H1 (cell line): ENCODE measurements around the gene ZCCHC9. TPM values are rescaled to one million over a fixed set of nuclear protein-coding genes. Genes with fewer than 3 reads are reported as not detected.

Source experiments
- ATF2 ChIP-seq: IDR thresholded peaks from 2 replicates; pipeline ENCODE4 v1.6.1; 2012; ENCODE audit warnings: low read length, inconsistent platforms
- CHD7 ChIP-seq: fragments of 300-600 bp; sonication (generic); IDR thresholded peaks from 2 replicates; pipeline ENCODE4 v1.7.1; 2012; ENCODE audit warnings: low read length, moderate library complexity, mild to moderate bottlenecking, inconsistent platforms; ENCODE audit not compliant: insufficient replicate concordance
- CREB1 ChIP-seq: IDR thresholded peaks from 2 replicates; pipeline ENCODE4 v1.6.1; 2012; ENCODE audit warnings: inconsistent platforms
- EGR1 ChIP-seq: IDR thresholded peaks from 2 replicates; pipeline ENCODE4 v1.6.1; 2011; ENCODE audit warnings: low read depth, low read length, borderline replicate concordance
- NANOG ChIP-seq: IDR thresholded peaks from 2 replicates; pipeline ENCODE4 v1.6.1; 2011; ENCODE audit warnings: low read length, low read depth, mild to moderate bottlenecking, inconsistent platforms; ENCODE audit not compliant: insufficient read depth, poor library complexity, severe bottlenecking
- POU5F1 ChIP-seq: IDR thresholded peaks from 2 replicates; pipeline ENCODE4 v1.6.1; 2011; ENCODE audit warnings: low read depth, mild to moderate bottlenecking, low read length, moderate library complexity
- RBBP5 ChIP-seq: IDR thresholded peaks from 2 replicates; pipeline ENCODE4 v1.7.1; 2012; ENCODE audit warnings: low read depth, mild to moderate bottlenecking, inconsistent platforms, low read length, moderate library complexity, borderline replicate concordance
- SIX5 ChIP-seq: IDR thresholded peaks from 2 replicates; pipeline ENCODE4 v1.6.1; 2011; ENCODE audit warnings: mild to moderate bottlenecking, low read depth, low read length
- USF2 ChIP-seq: IDR thresholded peaks from 2 replicates; pipeline ENCODE4 v1.6.1; 2011; ENCODE audit warnings: low read length, improper control_type of control experiment
- polyA plus RNA-seq, 7 experiments: library from polyadenylated mRNA; depleted of rRNA in 3 of 7; stranded (reverse) in 5 of 7; unstranded in 2 of 7; fragments of >200 nt in 5 of 7; fragments of 200-250 nt in 2 of 7; gene quantifications; 1 replicate in 5 of 7; 2 replicates in 1 of 7; 4 replicates in 1 of 7; pipeline versions ENCODE4 v1.2.1 to v1.2.3, GENCODE V29; 2011 to 2013; ENCODE audit warnings: missing spikeins in 2 of 7, mixed read lengths in 2 of 7
- total RNA-seq: library from RNA; stranded (reverse); fragmentation: NEBNext Ultra II Directional; extraction: Animal tissue kit (Norgen Biotek cat#: 25700); gene quantifications from 2 replicates; pipeline ENCODE4 v1.2.1, GENCODE V29; 2021

The ZCCHC9 gene
- total and polyA plus RNA-seq, 2 of the 8 experiments (the other 6 are each of a cell fraction or from before 2014, with no cell fraction given), result 10.9 to 33.6 TPM

- TF ChIP-seq CHD7 (no peak), RBBP5 (no peak), USF2 (no peak), CREB1 (no peak), EGR1 (no peak), POU5F1 (no peak), NANOG (no peak), ATF2 (no peak), SIX5 (no peak)
Observed at GRCh38 chr5:81353189-81353588, 51.8 kb downstream of the ZCCHC9 start (continued).
